Neural progenitor cell (in vitro differentiated cells): ENCODE measurements around the gene KCNJ18.
"Not testable (repeated sequence)": the region's sequence is repeated elsewhere in the genome, so short reads cannot be mapped to it uniquely, and the experiment has no call there.

ENCODE experiments used
- EZH2 ChIP-seq: fragments of 200-600 bp; sonication (generic); IDR thresholded peaks from 2 replicates; pipeline ENCODE4 v1.6.1; 2017; ENCODE audit warnings: antibody characterized with exemption, mild to moderate bottlenecking, moderate library complexity
- TF ChIP-seq, protein P1 (sequence below): fragments of 200-600 bp; sonication (generic); IDR thresholded peaks from 2 replicates; pipeline ENCODE4 v1.5.1; 2017; ENCODE audit warnings: antibody characterized with exemption, mild to moderate bottlenecking

DNA sequence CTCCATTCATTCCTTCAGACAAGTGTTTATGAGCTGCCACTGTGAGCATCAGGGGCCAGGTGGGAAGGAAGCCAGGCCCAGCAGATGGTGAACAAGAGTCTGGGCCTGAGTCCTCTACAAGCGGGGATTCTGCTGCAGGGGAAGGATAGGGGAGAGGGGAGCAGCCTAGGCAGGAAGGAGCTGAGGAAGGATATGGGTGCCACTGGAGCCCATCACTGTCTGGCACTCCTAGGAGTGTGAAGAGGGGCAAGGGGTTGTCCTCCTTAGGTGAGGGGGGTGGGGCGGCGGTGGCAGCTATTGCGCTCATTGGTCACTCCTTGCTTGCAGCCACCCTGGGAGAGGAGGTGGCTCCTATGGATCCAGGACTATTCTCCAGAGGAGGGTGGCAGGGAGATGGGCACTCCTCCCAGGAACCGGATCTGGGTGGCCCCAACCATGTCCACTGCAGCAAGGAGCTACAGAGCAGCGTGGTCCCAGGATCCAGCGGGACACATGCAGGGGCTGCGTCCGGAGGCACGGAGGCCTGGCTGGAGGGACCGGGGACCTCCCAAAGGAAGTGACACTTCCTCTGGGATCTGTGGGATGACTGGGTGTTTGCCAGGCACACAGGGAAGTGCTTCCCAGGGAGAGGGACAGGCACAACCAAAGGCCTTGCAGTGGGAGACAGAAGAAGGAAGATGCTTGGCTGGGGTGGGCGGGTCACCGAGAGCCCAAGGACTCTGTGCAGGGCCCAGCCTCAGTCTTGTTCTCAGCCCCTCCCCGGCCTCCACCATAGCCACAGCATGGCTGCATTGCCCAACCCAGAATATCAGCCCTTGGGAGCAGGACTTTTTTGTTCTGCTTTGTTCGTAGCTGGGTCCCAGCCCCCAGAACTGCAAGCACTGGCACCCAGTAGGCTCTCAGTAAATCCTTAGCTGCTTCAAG is 16.6 kb downstream of the KCNJ18 start:
- not testable (repeated sequence) for TF ChIP-seq EZH2
- TF ChIP-seq, protein P1, sequence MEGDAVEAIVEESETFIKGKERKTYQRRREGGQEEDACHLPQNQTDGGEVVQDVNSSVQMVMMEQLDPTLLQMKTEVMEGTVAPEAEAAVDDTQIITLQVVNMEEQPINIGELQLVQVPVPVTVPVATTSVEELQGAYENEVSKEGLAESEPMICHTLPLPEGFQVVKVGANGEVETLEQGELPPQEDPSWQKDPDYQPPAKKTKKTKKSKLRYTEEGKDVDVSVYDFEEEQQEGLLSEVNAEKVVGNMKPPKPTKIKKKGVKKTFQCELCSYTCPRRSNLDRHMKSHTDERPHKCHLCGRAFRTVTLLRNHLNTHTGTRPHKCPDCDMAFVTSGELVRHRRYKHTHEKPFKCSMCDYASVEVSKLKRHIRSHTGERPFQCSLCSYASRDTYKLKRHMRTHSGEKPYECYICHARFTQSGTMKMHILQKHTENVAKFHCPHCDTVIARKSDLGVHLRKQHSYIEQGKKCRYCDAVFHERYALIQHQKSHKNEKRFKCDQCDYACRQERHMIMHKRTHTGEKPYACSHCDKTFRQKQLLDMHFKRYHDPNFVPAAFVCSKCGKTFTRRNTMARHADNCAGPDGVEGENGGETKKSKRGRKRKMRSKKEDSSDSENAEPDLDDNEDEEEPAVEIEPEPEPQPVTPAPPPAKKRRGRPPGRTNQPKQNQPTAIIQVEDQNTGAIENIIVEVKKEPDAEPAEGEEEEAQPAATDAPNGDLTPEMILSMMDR, result not testable (repeated sequence)
